Vagina (tissue), 2 donors: ENCODE data around the gene SLC38A6. TPM values are rescaled to one million over a fixed set of nuclear protein-coding genes. Genes with fewer than 3 reads are reported as not detected.

ENCODE experiments used
- DNase-seq, 2 donors: peaks; one replicate each; pipeline ENCODE4 v3.0.0-alpha.2; 2017; ENCODE audit errors: extremely low spot score in 2 of 2
- H3K27ac ChIP-seq: fragments of 200-600 bp; sonication (generic); one replicate; pipeline ENCODE4 v1.5.1; 2019
- H3K27me3 ChIP-seq: fragments of 200-600 bp; sonication (generic); one replicate; pipeline ENCODE4 v1.5.1; 2019
- H3K36me3 ChIP-seq, 2 donors: fragments of 200-600 bp; sonication (generic); one replicate each; pipeline ENCODE4 v1.5.1; 2017 to 2019
- H3K4me1 ChIP-seq: fragments of 200-600 bp; sonication (generic); one replicate; pipeline ENCODE4 v1.5.1; 2019
- H3K4me3 ChIP-seq, 2 donors: fragments of 200-600 bp; sonication (generic); 1 replicate in 1 of 2; 2 replicates in 1 of 2; pipeline ENCODE4 v1.5.1; 2016 to 2019
- H3K9me3 ChIP-seq: fragments of 200-600 bp; sonication (generic); one replicate; pipeline ENCODE4 v1.5.1; 2019
- POLR2A ChIP-seq, 2 donors: fragments of 450-650 bp; IDR thresholded peaks; one replicate each; pipeline ENCODE4 v1.6.1; 2017; ENCODE audit warnings: antibody characterized with exemption in 2 of 2, mild to moderate bottlenecking in 2 of 2, moderate library complexity in 2 of 2
- POLR2AphosphoS5 ChIP-seq, 2 donors: sonication (generic); formaldehyde crosslinking; IDR thresholded peaks; one replicate each; pipeline ENCODE4 v1.9.0; 2017; ENCODE audit warnings: antibody characterized with exemption in 2 of 2, mild to moderate bottlenecking in 2 of 2, low read depth in 1 of 2; ENCODE audit not compliant: insufficient read depth in 1 of 2
- intact Hi-C: fragments of 100-400 bp; cut with DNase I; formaldehyde crosslinking; loops from one replicate; pipeline ENCODE4 v1.15.1; 2023
- total RNA-seq: library from RNA; depleted of rRNA; stranded (reverse); fragments of >200 nt; gene quantifications from one replicate; pipeline ENCODE4 v1.2.3, GENCODE V29; 2016
- TF ChIP-seq, protein P1 (sequence below), 3 experiments: fragments of 450-650 bp in 2 of 3; fragments of 200-600 bp in 1 of 3; sonication (generic) in 1 of 3; IDR thresholded peaks; one replicate each; pipeline ENCODE4 v1.5.1; 2017 to 2019; ENCODE audit warnings: antibody characterized with exemption in 3 of 3, mild to moderate bottlenecking in 2 of 3, moderate library complexity in 2 of 3

Gene SLC38A6
- total RNA-seq, 1 donor from 2014 or later: 17.2 TPM

DNA sequence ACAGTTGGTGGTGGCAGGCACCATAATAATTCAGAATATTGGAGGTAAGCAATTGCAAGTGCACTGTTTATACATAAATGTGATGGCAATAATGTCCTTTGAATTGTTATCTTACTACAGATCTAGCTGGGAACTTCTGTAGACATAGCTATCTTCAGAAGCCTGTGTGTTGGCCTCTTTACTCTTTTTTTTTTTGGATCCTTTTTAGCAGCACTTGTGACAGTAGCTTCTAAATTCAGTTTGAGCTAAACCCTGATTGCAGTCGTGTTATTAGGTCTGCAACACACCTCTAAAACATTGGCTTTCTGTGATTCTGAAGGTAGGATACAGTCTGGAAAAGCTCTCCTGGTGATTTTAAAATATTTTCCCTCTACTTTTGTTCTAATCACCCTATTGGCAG, 38.5 kb downstream of the SLC38A6 start:
- Histone ChIP-seq H3K27me3 (no peaks in the 10 kb centered on the region), H3K9me3 (no peaks in the 10 kb centered on the region), H3K27ac (no peak overlapping the region), H3K4me1 (no peaks in the 10 kb centered on the region), H3K4me3 (no peak overlapping the region), H3K36me3 (no peaks in the 10 kb centered on the region)
- no peak for DNase-seq
- intact Hi-C loops: no loop called here
- TF ChIP-seq POLR2AphosphoS5 (IDR thresholded peaks at IDR 0.05; ENCODE audit: insufficient read depth in 1 of 2, low read depth in 1 of 2) (no peak), POLR2A (IDR thresholded peaks at IDR 0.05) (no peak)
- TF ChIP-seq, protein P1, sequence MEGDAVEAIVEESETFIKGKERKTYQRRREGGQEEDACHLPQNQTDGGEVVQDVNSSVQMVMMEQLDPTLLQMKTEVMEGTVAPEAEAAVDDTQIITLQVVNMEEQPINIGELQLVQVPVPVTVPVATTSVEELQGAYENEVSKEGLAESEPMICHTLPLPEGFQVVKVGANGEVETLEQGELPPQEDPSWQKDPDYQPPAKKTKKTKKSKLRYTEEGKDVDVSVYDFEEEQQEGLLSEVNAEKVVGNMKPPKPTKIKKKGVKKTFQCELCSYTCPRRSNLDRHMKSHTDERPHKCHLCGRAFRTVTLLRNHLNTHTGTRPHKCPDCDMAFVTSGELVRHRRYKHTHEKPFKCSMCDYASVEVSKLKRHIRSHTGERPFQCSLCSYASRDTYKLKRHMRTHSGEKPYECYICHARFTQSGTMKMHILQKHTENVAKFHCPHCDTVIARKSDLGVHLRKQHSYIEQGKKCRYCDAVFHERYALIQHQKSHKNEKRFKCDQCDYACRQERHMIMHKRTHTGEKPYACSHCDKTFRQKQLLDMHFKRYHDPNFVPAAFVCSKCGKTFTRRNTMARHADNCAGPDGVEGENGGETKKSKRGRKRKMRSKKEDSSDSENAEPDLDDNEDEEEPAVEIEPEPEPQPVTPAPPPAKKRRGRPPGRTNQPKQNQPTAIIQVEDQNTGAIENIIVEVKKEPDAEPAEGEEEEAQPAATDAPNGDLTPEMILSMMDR (IDR thresholded peaks at IDR 0.05): no peak

DNA sequence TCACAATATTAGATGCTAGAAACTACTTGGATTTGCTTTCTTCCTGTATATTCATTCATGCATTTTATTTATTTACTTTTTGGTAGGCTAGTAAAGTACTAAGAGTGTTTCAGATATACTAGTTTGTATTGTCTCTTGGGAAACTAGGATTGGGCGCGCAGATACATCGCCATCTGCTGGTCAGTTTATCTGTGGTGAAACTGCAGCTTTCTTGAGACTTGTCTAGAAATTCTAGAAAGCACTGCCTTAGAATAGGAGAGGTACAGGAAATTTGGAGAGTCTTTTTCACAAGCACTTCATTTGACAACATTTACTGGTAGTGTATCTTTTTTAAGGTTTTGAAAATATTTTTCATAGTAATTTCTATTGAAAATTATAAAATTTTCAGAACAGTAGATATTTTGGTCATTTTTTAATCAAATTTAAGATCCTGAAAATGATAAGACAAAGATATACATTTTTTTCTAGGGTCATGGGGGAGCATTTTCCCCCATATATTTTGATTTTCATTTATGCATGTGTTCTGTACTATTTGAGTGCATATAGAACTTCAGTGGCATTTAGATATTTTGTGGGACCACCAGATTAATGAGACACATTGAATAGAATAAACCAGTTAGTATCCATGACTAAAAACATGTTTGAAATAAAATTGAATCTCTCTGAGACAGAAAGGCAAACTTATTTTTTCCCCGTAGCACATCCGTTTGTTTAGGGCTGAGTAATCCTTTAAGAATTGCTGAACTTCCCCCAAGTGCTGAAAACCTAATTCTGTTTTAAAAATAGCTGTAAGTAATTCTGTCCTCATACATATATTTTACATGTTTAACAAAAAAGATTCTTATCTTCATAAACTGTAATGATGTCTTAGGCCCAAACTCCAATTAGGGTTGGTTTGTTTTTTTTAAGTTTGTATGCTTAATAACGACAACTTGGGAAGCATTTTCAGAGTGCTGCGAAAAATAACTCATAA, 44.5 kb downstream of the SLC38A6 start:
- TF ChIP-seq POLR2AphosphoS5 (IDR thresholded peaks at IDR 0.05; ENCODE audit: insufficient read depth in 1 of 2, low read depth in 1 of 2): no peak
- TF ChIP-seq, protein P1 (IDR thresholded peaks at IDR 0.05): peak; percentile 53 to 74 (median 66)
- Histone ChIP-seq H3K9me3 (no peaks in the 10 kb centered on the region), H3K4me1 (no peaks in the 10 kb centered on the region), H3K4me3 (no peak overlapping the region), H3K27ac (no peak overlapping the region), H3K36me3 (no peaks in the 10 kb centered on the region), H3K27me3 (no peaks in the 10 kb centered on the region)
- intact Hi-C loops: loop anchor here (10.0 kb wide), 2 partner anchors 229 to 401 kb away; no protein-coding TSS in a partner anchor
- DNase-seq: no peak

DNA sequence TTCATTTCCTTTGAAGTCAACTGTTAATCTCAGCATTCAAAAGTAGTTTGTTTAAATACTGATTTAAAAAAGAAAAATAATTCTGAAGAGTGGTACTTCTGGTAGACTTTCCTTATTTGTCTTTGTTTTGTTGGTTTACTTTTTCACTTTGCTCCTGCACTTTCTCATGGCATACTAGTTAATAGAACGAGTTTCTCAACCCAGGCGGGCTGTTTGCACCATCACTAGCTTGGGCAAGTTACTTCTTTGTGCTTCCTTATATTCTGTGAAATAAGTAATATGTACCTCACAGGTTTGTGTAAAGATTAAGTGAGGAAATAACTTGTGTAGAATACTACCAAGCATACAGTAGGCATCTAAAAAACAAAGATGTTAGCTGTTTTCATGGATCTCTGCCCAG, 45.5 kb downstream of the SLC38A6 start:
- H3K4me3 ChIP-seq: no peak overlapping the region
- no peaks in the 10 kb centered on the region for H3K9me3 ChIP-seq
- DNase-seq: no peak
- no peaks in the 10 kb centered on the region for H3K27me3 ChIP-seq
- H3K36me3 ChIP-seq: no peaks in the 10 kb centered on the region
- intact Hi-C loops: loop anchor here (10.0 kb wide), 2 partner anchors 228 to 402 kb away; no protein-coding TSS in a partner anchor
- no peak overlapping the region for H3K27ac ChIP-seq
- no peak for TF ChIP-seq POLR2A (IDR thresholded peaks at IDR 0.05)
- TF ChIP-seq POLR2AphosphoS5 (IDR thresholded peaks at IDR 0.05; ENCODE audit: insufficient read depth in 1 of 2, low read depth in 1 of 2): no peak
- TF ChIP-seq, protein P1 (IDR thresholded peaks at IDR 0.05): no peak
- H3K4me1 ChIP-seq: no peaks in the 10 kb centered on the region

DNA sequence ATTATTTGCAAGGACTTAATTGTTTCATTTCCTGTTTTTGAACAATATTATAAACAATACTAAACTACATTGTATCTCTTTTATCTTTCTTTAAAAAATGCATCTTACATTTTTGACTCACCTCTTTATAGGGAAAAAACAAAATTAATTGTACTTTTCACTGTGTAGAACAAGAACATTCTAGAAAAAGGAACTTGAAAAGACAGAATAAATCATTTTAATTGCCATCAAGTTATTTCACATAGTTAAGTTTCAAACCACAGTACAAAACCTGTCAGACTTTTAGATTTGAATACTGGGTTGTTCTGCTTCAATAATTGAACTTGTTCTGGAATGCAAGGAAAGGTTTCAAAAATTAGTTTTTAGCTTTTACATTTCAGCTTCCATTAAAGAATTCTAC, 50.0 kb downstream of the SLC38A6 start:
- Histone ChIP-seq H3K36me3 (no peaks in the 10 kb centered on the region), H3K27me3 (no peaks in the 10 kb centered on the region), H3K4me1 (no peaks in the 10 kb centered on the region), H3K27ac (no peak overlapping the region), H3K4me3 (no peak overlapping the region), H3K9me3 (no peaks in the 10 kb centered on the region)
- no peak for TF ChIP-seq POLR2AphosphoS5 (IDR thresholded peaks at IDR 0.05; ENCODE audit: insufficient read depth in 1 of 2, low read depth in 1 of 2)
- TF ChIP-seq, protein P1 (IDR thresholded peaks at IDR 0.05): no peak
- TF ChIP-seq POLR2A (IDR thresholded peaks at IDR 0.05): no peak
- intact Hi-C loops: no loop called here
- no peak for DNase-seq

DNA sequence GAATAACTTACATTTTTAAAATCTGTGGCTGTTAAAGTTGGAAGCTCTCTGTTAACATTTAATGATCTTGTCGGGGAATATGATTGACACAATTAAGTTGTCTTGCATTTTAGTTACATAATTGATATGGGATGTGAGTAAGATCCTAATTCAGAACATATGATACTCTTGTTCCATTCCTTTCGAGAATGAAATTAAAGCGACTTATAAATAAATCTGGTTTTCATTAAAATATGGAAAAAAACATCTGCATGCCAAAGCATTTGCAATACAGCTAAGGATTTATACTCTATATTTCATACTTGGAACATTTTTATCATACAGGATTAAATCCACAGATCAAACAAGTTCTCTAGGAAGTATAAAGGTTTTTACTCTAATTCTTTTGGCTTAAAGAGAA, 52.0 kb downstream of the SLC38A6 start:
- no peaks in the 10 kb centered on the region for H3K9me3 ChIP-seq
- H3K27me3 ChIP-seq: no peaks in the 10 kb centered on the region
- H3K27ac ChIP-seq: no peak overlapping the region
- no peak overlapping the region for H3K4me3 ChIP-seq
- intact Hi-C loops: no loop called here
- no peak for TF ChIP-seq POLR2A (IDR thresholded peaks at IDR 0.05)
- no peak for TF ChIP-seq POLR2AphosphoS5 (IDR thresholded peaks at IDR 0.05; ENCODE audit: insufficient read depth in 1 of 2, low read depth in 1 of 2)
- TF ChIP-seq, protein P1 (IDR thresholded peaks at IDR 0.05): no peak
- no peaks in the 10 kb centered on the region for H3K4me1 ChIP-seq
- H3K36me3 ChIP-seq: no peaks in the 10 kb centered on the region
- no peak for DNase-seq
